Epithelial cell of prostate (primary cell): ENCODE results near the gene TMPRSS5.
A peak's percentile ranks its signal among the peaks of the same experiment; 100 is the strongest.
"Not testable (repeated sequence)": the region's sequence is repeated elsewhere in the genome, so short reads cannot be mapped to it uniquely, and the experiment has no call there.

Experiments used
- DNase-seq: peaks from one replicate; pipeline ENCODE4 v3.0.0-alpha.2; 2011; ENCODE audit warnings: low read depth, low spot score
- H3K27ac ChIP-seq: fragments of 450-650 bp; 2 replicates; pipeline ENCODE4 v1.5.1; 2017; ENCODE audit warnings: mild to moderate bottlenecking

The TMPRSS5 gene

DNA sequence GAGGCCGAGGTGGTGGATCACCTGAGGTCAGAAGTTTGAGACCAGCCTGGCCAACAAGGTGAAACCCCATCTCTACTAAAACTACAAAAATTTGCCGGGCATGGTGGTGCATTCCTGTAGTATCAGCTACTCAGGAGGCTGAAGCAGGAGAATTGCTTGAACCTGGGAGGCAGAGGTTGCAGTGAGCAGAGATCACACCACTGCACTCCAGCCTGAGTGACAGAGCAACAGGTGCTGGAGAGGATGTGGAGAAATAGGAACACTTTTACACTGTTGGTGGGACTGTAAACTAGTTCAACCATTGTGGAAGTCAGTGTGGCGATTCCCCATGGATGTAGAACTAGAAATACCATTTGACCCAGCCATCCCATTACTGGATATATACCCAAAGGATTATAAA lies 34.2 kb downstream of the TMPRSS5 start:
- H3K27ac ChIP-seq, DNase-seq: not testable (repeated sequence)

DNA sequence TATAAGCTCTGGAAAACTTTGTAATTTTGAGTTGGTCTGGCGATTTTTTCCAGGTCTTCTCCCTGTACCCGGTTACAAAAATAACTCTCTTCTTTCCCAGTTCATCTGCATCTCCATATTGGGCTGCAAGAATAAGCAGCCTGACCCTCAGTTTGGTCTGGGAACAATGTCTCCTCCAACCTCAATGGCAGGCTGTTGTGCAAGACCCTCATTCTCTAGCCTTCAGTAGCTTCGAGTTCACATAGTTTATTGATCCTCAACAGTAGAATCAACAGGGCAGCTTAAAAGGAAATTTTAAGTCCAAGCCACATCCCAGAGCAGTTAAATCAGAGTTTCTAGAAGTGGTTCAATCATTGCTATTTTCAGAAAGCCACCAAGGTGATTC lies 35.3 kb downstream of the TMPRSS5 start:
- no peak overlapping the region for H3K27ac ChIP-seq
- no peak for DNase-seq

DNA sequence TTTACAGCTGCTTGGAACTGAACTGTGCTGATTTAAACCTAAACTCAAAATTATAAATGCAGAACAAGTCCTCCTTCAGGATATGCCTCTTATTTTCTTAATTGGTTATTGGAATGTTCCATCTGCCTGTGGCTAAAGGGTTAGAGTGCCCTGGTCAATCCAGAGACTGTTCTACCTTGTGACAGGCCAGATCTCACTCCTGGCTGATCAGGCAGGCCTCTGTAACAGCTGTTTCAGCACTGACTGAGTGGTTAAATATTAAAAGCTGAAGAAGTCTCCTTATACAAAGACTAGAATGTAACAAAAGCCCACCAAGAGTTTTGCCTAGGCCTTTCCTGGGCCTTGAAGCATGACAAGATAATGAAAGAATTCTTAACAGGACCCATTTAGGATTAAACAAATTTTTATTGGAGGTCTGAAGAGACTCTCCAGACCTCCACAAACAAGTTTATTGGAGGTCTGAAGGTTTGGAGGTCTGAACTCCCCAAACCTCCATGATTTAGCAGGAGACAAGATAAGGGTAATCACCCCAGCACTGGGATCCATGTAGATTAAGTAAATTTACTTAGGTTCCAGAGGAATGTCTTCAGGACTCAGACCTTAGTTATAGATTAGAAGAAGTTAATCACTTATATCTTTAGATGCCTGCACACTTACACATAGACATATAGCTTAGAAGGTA lies 35.8 kb downstream of the TMPRSS5 start:
- H3K27ac ChIP-seq: no peak overlapping the region
- DNase-seq: no peak

DNA sequence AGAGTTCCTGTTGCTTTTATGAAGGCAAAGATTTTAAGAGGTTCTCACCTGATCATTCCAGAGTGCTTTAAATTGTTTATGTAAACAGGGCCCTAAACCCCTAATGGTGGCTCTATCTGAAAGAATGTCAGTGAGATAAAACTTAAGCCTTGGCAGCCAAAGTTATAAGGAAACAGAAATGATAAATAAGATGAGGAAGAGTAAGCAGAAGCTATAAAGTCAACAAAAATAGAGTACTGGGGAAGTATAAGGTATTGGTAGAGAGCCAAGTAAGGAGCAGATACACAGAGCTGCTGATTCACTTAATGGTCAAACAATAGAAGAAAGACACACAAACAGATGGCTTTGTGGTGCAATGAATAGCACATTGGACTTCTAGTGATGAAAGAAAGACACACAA lies 37.9 kb downstream of the TMPRSS5 start:
- H3K27ac ChIP-seq: no peak overlapping the region
- no peak for DNase-seq

DNA sequence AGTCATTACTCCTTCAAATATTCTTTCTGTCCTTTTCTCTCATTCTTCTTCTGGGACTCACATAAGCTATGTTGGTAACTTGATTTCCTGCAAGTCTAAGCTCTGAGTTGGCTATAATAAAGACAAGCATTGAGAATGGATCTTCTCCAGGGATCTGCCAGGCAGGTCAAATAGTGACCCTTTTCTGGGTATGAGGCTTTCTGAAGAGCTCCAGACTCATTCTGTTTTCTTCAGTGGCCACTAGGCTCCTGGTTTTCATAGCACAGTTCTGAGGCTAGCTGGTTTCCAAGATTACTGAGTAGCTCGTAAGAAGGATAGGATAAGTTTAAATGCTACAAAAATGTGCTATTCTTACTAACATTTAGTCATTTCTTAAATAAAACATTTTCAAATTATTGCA lies 38.3 kb downstream of the TMPRSS5 start:
- no peak overlapping the region for H3K27ac ChIP-seq
- DNase-seq: no peak

DNA sequence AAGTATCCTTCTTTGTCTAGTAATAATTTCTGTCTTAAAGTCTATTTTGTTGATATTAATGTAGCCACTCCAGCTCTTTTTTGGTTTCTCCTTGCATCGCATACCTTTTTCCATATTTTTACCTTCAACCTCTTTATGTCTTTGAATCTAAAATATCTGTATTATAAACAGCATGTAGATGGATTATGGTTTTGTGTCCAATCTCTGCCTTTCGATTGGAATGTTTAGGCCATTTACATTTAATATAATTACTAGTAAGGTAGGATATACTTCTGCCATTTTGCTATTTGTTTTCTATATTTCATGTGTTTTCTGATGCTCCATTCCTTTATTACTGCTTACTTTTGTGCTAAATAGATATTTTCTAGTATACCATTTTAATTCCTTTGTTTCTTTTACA lies 39.5 kb downstream of the TMPRSS5 start:
- no peak for DNase-seq
- H3K27ac ChIP-seq: no peak overlapping the region

DNA sequence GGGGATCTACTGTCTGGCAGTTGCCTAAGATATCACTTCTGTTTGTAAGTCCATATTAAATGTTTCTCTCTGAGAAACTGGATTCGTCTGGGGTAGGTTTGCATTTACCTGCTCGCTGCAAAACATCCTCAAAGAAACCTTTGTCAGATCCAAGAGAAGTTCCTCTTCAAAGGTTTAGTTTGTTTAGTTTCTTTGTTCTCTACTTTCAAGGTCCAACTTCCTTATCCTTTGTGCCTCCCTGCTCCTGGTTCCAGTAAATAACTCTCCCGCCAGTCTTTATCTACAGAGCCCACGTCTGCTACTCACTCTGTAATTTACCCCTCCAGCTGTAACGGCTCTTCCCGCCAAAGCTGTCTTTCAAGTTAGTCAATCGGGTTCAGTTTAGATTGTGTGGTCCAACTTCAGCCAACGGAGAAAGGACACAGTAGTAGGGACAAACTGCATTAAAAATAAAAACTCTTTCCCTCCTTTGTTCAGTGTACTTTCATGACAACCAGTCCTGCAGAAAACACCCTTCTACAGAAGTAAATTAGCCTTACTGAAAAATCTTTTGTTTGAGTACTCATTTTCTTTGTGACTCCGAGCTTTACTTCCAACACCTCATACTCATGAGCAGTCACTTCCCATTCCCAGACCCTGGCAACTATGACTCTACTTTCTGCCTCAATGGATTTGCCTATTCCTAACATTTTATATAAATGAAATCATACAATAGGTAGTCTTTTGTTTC lies 41.0 kb downstream of the TMPRSS5 start:
- H3K27ac ChIP-seq: peak overlapping the region; percentile 86
- DNase-seq: no peak

DNA sequence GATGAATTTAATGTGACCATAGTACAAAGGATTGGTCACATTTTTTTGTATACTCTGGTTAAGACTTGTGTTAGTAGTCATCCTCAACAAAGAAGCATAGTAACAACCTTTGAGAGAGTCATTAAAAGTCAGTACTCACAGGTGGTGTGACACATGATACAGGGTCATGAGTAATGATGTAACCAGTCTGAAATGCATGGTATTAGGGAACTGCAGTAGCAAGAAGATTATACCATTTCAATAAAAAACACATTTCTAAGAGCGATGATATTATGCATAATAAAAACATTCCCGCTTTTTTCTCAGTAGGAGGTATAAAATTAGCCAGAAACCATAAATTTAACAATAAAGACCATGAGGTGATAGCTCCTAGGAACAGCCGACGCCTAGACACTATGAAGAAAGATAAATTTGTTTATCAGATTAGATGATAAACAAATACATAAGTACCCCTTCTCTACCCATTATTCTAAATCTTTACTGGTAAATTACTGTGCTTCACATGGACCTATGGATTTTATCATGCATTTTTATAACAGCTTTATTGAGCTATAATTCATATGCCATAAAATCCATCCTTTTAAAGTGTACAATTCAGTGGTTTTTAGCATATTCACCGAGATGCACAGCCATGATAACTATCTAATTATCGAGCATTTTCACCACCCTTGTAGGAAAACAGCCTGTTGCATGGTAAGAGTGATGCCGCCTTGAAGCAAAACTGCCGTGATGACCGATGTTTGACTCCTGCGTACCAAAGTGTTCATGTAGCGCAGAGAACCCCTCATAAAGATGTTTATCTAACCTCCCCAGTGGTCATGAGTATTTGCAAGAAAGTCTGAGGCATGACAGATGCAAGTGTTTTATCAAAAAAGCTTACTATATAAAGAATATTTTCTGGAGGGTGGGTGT lies 41.8 kb downstream of the TMPRSS5 start:
- DNase-seq: peak; percentile 73
- H3K27ac ChIP-seq: peak overlapping the region; percentile 86

DNA sequence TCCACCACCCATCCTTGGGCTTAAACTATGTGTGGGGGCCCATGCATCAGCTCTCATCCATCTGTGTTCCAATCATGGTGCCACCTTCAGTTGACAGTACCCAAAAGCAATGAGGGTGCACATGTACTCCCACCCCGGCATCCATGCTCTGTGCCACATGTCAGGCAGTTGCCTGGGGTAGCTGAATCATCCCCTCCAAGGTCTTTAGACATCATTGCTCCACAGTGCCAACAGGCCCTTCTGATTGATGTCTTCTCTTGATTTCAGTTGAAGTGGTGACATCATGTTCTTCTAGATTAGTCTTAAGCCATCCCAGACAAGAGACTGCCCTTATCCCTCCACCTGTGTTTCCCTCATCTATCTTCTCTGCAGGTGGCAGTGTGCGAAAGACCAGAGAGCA lies 42.5 kb downstream of the TMPRSS5 start:
- DNase-seq: no peak
- H3K27ac ChIP-seq: peak overlapping the region; percentile 86

DNA sequence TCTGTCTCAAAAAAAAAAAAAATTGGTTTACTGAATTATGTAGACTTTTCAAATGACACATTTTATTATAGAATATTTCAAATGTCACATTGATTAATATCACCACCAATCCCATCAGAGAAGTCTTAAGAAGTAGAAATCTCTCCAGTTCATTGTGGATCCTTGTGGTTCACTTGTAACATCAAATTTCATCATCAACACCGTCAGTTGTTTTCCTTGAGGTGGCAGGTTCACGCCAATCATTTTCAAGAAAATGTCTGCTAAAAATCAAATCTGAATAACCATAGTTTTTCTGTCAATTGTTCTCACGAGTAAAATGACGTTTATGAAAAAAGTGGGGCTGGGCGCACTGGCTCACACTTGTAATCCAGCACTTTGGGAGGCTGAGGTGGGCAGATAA lies 50.3 kb downstream of the TMPRSS5 start:
- no peak for DNase-seq
- H3K27ac ChIP-seq: no peak overlapping the region

DNA sequence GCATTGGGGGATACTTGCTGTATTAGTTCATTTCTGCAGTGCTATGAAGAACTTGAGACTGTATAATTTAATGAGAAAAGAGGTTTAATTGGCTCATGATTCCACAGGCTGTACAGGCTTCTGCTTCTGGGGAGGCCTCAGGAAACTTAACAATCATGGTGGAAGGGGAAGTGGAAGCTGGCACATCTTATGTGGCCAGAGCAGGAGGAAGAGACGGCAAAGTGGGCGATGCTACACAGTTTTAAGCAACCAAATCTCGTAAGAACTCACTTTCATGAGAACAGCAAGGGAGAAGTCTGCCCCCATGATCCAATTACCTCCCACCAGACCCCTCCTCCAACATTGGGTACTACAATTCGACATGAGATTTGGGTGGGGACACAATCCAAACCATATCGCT lies 55.1 kb downstream of the TMPRSS5 start:
- no peak for DNase-seq
- no peak overlapping the region for H3K27ac ChIP-seq

DNA sequence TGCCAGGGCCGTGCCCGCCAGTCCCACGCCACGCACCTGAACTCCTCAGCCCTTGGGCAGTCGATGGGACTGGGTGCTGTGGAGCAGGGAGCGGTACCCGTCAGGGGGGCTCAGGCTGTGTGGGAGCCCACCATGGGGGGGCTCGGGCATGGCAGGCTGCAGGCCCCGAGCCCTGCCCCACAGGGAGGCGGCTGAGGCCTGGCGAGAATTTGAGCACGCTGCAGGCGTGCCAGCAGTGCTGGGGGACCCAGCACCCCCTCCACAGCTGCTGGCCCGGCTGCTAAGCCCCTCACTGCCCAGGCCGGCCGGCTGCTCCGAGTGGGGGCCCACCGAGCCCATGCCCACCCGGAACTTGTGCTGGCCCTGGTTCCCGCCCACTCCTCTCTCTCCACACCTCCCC lies 56.8 kb downstream of the TMPRSS5 start:
- no peak overlapping the region for H3K27ac ChIP-seq
- DNase-seq: no peak

DNA sequence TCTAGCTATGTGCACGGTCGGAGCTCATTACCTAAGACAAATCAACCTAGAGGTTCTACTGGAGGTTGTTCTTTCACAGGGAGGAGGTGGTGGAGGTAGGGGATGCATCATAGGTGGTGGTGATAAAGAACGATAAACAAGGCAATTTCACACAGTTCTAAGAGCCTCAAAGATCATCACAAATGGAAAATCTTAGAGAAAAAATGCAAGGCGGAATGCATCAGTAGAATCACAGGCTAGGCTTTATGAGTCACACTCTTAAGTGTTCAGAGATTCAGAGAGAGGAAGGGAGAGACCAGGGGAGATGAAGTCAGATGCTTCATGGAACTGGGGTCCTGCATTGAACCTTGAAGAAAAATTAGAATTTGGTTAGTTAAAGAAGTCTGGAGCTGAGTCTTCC lies 58.3 kb downstream of the TMPRSS5 start:
- no peak overlapping the region for H3K27ac ChIP-seq
- DNase-seq: no peak

DNA sequence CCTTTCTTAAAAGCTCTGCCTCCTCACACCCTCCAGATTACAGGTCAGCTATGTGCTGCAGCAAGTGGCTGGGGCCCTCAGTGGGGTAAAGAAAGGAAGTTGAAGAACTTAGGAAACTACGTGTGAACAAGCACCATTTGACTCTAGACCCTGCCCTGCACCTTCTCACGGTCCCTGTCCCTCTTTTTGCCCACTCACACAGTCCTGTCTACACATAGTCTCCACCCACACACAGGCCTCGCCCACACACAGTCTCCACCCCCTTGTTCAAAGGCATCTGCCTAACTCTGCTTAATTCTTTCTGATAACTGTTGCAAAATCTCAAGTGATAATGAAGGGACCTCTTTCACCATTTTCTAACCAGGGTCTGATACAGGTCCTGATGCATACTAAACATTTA lies 59.0 kb downstream of the TMPRSS5 start:
- no peak for DNase-seq
- no peak overlapping the region for H3K27ac ChIP-seq

DNA sequence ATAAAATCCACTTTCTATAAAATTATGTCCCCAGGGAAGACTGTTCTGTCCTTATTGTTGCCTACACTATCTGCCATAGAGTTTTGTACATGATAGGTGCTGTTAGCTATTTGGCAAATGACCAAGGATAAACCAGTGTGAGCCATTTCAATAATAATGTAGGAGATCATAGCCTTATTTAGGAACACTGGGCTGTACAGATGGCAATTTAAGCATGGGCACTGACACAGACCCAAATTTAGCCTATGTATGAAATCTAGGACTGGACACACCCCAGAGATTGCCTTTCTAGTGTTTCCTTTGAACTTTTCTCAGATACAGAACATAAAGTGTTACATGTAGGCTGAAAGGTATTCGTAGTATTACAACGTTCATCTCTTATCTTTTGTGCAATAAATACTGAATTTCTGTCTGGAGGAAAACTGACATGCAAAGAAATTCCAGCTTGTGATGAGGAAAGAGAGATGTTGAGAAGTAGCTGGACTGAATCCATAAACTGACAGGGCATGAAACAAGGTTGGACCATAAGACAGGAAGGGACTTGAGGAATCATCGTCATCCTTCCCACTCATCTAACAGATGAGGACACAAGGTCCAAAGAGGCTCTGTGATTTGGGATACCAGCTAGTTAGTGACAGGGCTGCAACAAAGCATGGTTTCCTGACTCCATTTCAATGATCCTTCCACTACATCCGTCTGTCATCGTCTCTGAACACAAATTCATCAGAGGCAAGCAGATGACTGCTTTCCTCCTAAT lies 60.3 kb downstream of the TMPRSS5 start:
- H3K27ac ChIP-seq: no peak overlapping the region
- DNase-seq: no peak

DNA sequence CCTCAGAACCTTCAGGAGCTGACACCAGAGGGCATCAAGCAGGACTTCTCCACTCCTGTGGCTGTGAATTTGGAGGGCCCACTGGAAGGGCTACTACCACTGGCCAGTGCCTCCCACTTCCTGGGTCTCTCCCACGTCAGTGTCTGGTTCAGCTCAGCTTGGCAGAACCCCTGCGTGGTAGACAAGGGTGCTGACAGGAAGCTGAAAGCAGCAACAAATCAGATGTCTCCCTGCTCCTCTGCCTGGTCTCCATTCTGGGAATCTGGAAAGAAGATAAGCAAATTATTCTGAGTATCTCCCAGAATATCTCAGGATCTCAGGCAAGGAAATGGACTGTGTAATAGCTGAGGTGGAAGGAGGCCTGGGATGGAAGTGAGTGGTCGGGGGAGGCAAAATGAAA lies 61.5 kb downstream of the TMPRSS5 start:
- DNase-seq: no peak
- H3K27ac ChIP-seq: no peak overlapping the region

DNA sequence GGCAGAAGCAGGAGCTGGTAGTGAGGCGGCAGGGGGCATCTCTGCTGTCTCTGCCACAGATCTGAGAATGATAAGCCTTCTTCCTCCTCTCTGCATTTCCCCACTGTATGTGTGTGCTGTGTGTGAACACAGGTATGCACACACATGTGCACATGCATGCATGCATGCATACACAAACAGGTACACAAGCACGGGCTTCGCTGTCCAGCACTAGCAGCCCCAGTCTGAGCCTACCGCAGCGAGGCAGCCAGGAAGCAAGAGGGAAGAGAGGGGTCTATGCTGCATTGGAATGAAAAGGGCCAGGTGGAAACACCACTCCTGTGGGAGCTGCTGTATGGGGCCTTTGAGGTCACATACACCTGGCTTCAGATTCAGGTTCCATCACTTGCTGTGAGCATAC lies 62.4 kb downstream of the TMPRSS5 start:
- no peak overlapping the region for H3K27ac ChIP-seq
- DNase-seq: no peak

DNA sequence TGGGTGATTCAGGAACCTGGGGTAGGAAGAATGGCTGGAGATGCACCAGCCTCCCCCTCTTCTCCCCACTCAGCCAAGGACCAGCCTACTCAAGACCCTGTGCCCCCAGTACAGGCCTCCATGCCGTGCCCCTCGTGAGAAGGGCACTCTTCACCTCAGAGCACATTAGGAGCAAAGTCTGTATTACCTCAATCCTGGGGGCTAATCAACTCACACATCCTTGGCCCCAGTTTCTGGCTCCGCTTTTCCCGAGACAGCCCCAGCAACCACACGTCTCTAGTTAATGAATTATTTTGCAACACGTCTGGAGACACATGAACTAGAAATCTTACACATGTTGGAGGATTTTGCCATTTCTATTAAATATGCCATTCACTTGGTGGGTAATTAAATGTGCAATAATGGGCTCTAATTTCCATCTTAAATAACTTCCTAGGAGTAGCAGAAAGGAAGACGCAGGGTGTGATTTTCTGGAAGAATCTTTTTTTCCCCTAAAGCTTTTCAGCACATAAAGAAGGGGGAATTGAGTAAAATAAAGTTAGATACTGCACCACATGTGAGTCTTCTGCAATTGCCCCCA lies 63.0 kb downstream of the TMPRSS5 start:
- DNase-seq: no peak
- no peak overlapping the region for H3K27ac ChIP-seq

DNA sequence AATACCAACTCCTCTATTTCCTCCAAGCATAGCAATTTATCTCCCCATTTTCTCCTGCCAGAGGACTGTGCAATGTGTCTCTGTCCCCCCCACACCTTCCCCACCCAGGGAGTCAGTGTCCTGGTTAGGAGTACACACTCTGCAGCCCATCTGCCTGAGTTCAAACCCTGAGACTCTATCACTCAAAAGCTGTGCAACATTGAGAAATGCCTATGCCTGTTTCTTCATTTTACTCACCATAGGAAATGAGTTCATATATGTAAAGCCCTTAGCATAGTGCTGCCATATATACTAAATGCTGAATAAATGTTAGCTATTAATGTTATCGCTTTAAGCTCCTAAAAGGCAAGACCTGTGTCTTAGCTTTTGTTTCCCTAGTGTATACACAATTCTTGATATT lies 64.0 kb downstream of the TMPRSS5 start:
- H3K27ac ChIP-seq: no peak overlapping the region
- DNase-seq: no peak

DNA sequence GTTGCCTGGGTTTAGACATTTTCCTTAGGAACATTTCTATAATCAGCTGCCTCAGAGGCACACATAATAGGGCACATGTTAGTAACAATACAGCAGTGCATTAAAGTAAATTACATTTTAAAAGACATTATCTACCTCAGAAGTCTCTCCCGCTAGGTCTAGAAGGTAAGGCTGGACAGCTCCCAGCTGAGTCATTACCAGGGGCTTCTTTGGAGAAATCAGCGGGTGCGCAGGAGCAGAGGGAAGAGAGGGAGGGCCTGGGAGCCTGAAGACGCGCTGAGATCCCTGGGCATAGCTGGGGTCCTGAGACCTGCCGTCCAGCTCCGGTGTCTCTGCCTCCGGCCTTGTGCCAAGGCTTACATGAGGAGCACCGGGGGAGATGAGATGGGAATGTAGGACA lies 67.7 kb downstream of the TMPRSS5 start:
- no peak for DNase-seq
- no peak overlapping the region for H3K27ac ChIP-seq
